ENCODE measurements around the gene GRM4. TPM values are rescaled to one million over a fixed set of nuclear protein-coding genes. Genes with fewer than 3 reads are reported as not detected.

The GRM4 gene
- total RNA-seq, 1 experiment from 2014 or later = not detected

GRCh38 chr6:34150766-34151165, 4.9 kb upstream of the GRM4 start:
- CTCF ChIA-PET = interaction anchor here (0.5 kb wide), 1 partner anchor 482 kb away, joined by 4 read pairs; no protein-coding TSS in a partner anchor
- BruUV-seq (replicated peaks) = no TSS peak
- peaks cover 9% of the 10 kb centered on the region for H3K4me1 Mint-ChIP-seq (ENCODE audit: low read depth, unreplicated experiment)
- H3K27me3 Mint-ChIP-seq (ENCODE audit: unreplicated experiment) = peaks cover 100% of the 10 kb centered on the region
- no peak overlapping the region for H3K27ac Mint-ChIP-seq (ENCODE audit: unreplicated experiment)
- DNase-seq = no peak
- H3K36me3 Mint-ChIP-seq (ENCODE audit: insufficient read depth, unreplicated experiment) = peaks cover 5% of the 10 kb centered on the region
- H3K9me3 Mint-ChIP-seq (ENCODE audit: low read depth, unreplicated experiment) = no peaks in the 10 kb centered on the region
- no peak overlapping the region for H3K4me3 Mint-ChIP-seq (ENCODE audit: low read depth, unreplicated experiment)
- intact Hi-C loops (cut with micrococcal nuclease; ENCODE audit: unreplicated experiment) = loop anchor here (5.0 kb wide), 1 partner anchor 563 kb away; no protein-coding TSS in a partner anchor
- TF ChIP-seq CTCF (IDR thresholded peaks at IDR 0.05; ENCODE audit: unreplicated experiment) = no peak

- BruUV-seq (replicated peaks) = no TSS peak
- CTCF ChIA-PET = interaction anchor here (0.6 to 1.0 kb wide), 4 partner anchors 12 to 95 kb away, joined by 4 to 5 read pairs (median 4); no protein-coding TSS in a partner anchor
- H3K36me3 Mint-ChIP-seq (ENCODE audit: insufficient read depth, unreplicated experiment) = peaks cover 5% of the 10 kb centered on the region
- no peak overlapping the region for H3K27ac Mint-ChIP-seq (ENCODE audit: unreplicated experiment)
- intact Hi-C loops (cut with micrococcal nuclease; ENCODE audit: unreplicated experiment) = loop anchor here (5.0 to 10.0 kb wide), 2 partner anchors 435 to 563 kb away; partner anchors contain the start of gene UQCC2
- no peak for TF ChIP-seq CTCF (IDR thresholded peaks at IDR 0.05; ENCODE audit: unreplicated experiment)
- H3K4me1 Mint-ChIP-seq (ENCODE audit: low read depth, unreplicated experiment) = peaks cover 17% of the 10 kb centered on the region
- H3K9me3 Mint-ChIP-seq (ENCODE audit: low read depth, unreplicated experiment) = no peaks in the 10 kb centered on the region
- no peak for DNase-seq
- H3K27me3 Mint-ChIP-seq (ENCODE audit: unreplicated experiment) = peaks cover 100% of the 10 kb centered on the region
- H3K4me3 Mint-ChIP-seq (ENCODE audit: low read depth, unreplicated experiment) = no peak overlapping the region
Measured at GRCh38 chr6:34149831-34150400, 4.0 kb upstream of the GRM4 start.

- no TSS peak for BruUV-seq (replicated peaks)
- no peaks in the 10 kb centered on the region for H3K9me3 Mint-ChIP-seq (ENCODE audit: low read depth, unreplicated experiment)
- H3K27ac Mint-ChIP-seq (ENCODE audit: unreplicated experiment) = no peak overlapping the region
- H3K4me3 Mint-ChIP-seq (ENCODE audit: low read depth, unreplicated experiment) = no peak overlapping the region
- no peak for DNase-seq
- CTCF ChIA-PET = interaction anchor here (0.6 to 1.0 kb wide), 4 partner anchors 12 to 94 kb away, joined by 4 to 5 read pairs (median 4); no protein-coding TSS in a partner anchor
- TF ChIP-seq CTCF (IDR thresholded peaks at IDR 0.05; ENCODE audit: unreplicated experiment) = no peak
- H3K4me1 Mint-ChIP-seq (ENCODE audit: low read depth, unreplicated experiment) = peaks cover 17% of the 10 kb centered on the region
- peaks cover 100% of the 10 kb centered on the region for H3K27me3 Mint-ChIP-seq (ENCODE audit: unreplicated experiment)
- intact Hi-C loops (cut with micrococcal nuclease; ENCODE audit: unreplicated experiment) = loop anchor here (10.0 kb wide), 1 partner anchor 435 kb away; the partner anchor contains the start of gene UQCC2
- peaks cover 5% of the 10 kb centered on the region for H3K36me3 Mint-ChIP-seq (ENCODE audit: insufficient read depth, unreplicated experiment)
Measured at GRCh38 chr6:34149452-34149810, 3.5 kb upstream of the GRM4 start.

GRCh38 chr6:34148631-34149451, 3.0 kb upstream of the GRM4 start:
- Mint-ChIP-seq H3K27ac (ENCODE audit: unreplicated experiment) (no peak overlapping the region), H3K4me3 (ENCODE audit: low read depth, unreplicated experiment) (no peak overlapping the region), H3K4me1 (ENCODE audit: low read depth, unreplicated experiment) (peaks cover 17% of the 10 kb centered on the region), H3K9me3 (ENCODE audit: low read depth, unreplicated experiment) (no peaks in the 10 kb centered on the region), H3K27me3 (ENCODE audit: unreplicated experiment) (peaks cover 100% of the 10 kb centered on the region), H3K36me3 (ENCODE audit: insufficient read depth, unreplicated experiment) (peaks cover 5% of the 10 kb centered on the region)
- no TSS peak for BruUV-seq (replicated peaks)
- no peak for DNase-seq
- TF ChIP-seq CTCF (IDR thresholded peaks at IDR 0.05; ENCODE audit: unreplicated experiment) = no peak
- intact Hi-C loops (cut with micrococcal nuclease; ENCODE audit: unreplicated experiment) = loop anchor here (10.0 kb wide), 1 partner anchor 434 kb away; the partner anchor contains the start of gene UQCC2
- CTCF ChIA-PET = interaction anchor here (0.6 to 1.0 kb wide), 3 partner anchors 12 to 94 kb away, joined by 4 to 5 read pairs (median 4); no protein-coding TSS in a partner anchor
